Mononuclear cell (primary cell): ENCODE data around the gene NEURL3. TPM values are rescaled to one million over a fixed set of nuclear protein-coding genes. Genes with fewer than 3 reads are reported as not detected.
"Not testable (repeated sequence)": the region's sequence is repeated elsewhere in the genome, so short reads cannot be mapped to it uniquely, and the experiment has no call there.

Experiments used
- H3K27me3 ChIP-seq: 2 replicates; pipeline ENCODE4 v1.6.0; 2011; ENCODE audit warnings: low read length, control low read depth; ENCODE audit not compliant: insufficient read depth
- H3K4me1 ChIP-seq: 2 replicates; pipeline ENCODE4 v1.5.1; 2011; ENCODE audit warnings: mild to moderate bottlenecking, low read length, control low read depth; ENCODE audit not compliant: insufficient read depth
- H3K4me3 ChIP-seq: 2 replicates; pipeline ENCODE4 v1.5.1; 2011; ENCODE audit warnings: mild to moderate bottlenecking, low read length, moderate library complexity
- H3K9me3 ChIP-seq: 2 replicates; pipeline ENCODE4 v1.5.1; 2011; ENCODE audit warnings: low read depth, mild to moderate bottlenecking, control low read depth, low read length
- total RNA-seq: library from RNA; depleted of rRNA; stranded (reverse); fragments of >200 nt; gene quantifications from one replicate; pipeline ENCODE4 v1.2.3, GENCODE V29; 2012

The NEURL3 gene, protein sequence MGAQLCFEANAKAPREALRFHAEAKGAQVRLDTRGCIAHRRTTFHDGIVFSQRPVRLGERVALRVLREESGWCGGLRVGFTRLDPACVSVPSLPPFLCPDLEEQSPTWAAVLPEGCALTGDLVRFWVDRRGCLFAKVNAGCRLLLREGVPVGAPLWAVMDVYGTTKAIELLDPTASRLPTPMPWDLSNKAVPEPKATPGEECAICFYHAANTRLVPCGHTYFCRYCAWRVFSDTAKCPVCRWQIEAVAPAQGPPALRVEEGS
- 0.52 TPM for total RNA-seq

- H3K4me3 ChIP-seq = no peak within 1 kb of the TSS
- no peaks in the 10 kb centered on the region for H3K27me3 ChIP-seq
- H3K4me1 ChIP-seq = peaks cover 20% of the 10 kb centered on the region
- H3K9me3 ChIP-seq = no peaks in the 10 kb centered on the region
These were observed at the start of gene NEURL3 for GRCh38 chr2:96505231-96505889. Gene NEURL3 (minus strand): TSS chr2:96505357. CDS start chr2:96505286, 71 bp downstream.

GRCh38 chr2:96554293-96555145, 49.4 kb upstream of the NEURL3 start:
- Histone ChIP-seq H3K4me1 (peaks cover 14% of the 10 kb centered on the region), H3K27me3 (no peaks in the 10 kb centered on the region), H3K4me3 (no peak overlapping the region), H3K9me3 (no peaks in the 10 kb centered on the region)

- not testable (repeated sequence) for H3K27me3 ChIP-seq, H3K4me3 ChIP-seq, H3K9me3 ChIP-seq
- H3K4me1 ChIP-seq = peaks cover 14% of the 10 kb centered on the region
These were observed 48.8 kb upstream of the NEURL3 start for GRCh38 chr2:96553957-96554292.

DNA sequence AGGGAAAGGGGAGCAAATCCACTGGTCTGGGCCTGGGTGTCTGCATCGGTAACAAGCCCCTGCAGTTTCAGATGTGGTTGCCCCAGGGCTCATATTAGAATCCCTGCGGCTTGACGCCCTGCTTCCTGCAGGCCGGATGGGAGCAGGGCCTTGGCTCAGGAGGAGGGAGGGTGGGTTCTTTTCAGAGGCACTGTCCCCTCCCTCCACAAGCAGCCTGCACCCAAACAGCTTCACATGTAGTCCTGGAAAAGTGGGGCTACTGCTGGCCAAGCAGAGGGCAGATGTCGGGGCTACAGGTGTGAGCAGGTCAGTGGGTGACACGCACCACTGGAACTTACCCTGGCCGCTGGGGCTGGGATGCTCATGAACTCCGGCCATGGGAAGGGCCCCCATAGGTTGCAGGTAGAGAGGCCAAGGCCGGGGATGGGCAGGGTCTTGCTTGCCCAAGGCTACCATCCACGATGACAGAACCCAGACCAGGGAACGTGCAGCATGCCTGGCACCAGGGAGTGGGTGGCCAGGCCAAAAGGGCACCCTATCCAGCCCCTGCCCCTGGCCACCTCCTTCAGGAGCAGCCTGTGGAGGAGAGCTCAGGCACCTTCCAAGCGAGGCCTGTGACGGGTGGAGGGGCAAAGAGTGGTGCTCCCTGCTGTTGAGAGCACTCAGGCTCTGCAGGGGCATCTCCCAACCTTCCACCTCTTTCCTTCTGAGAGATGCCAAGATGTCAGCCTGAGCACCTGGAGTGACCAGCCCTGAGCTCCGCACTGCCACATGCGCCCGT, 48.2 kb upstream of the NEURL3 start:
- H3K4me3 ChIP-seq = no peak overlapping the region
- H3K4me1 ChIP-seq = peaks cover 14% of the 10 kb centered on the region
- no peaks in the 10 kb centered on the region for H3K27me3 ChIP-seq
- no peaks in the 10 kb centered on the region for H3K9me3 ChIP-seq

DNA sequence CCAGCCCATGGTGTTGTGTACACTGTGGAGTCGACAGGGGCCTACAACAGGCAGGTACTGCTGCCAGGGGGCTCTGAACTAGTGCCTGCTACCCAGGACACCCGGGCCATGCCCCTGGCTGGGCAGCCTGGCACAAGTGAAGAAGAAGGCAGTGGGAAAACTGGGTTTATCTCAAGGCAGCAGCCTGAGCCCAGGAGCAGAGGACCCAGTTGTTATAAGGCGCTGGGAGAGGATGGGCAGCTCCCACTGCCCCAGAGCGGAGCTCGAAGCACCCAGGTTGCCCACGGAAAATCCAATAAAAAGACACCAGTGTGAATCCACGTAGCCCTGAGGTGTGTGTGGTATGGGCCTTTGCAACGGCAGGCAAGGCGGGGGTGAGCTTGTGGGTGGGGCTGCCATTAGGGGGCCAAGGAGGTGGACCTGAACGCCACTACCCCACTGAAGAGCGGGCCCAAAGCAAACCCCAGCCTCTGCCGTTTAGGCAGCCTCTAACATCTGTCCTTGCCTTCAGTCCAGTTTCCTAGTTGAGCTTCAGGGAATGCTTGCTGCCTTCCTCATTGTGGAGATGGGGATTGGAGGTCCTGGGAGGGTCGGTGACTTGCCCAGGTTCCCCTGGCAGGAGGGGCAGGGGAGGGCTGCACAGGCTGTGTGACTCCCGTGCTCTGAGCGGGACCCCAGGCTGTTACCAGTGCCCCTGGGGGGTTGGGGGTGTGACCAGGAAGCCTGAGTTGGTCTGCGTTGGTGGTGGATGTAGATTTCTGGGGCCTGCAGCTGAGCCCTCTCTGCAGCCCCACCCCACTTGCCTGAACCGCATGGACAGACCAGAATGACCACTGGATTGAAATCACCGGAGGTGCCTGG, 47.4 kb upstream of the NEURL3 start:
- Histone ChIP-seq H3K9me3 (no peaks in the 10 kb centered on the region), H3K4me1 (peaks cover 14% of the 10 kb centered on the region), H3K27me3 (no peaks in the 10 kb centered on the region), H3K4me3 (no peak overlapping the region)

DNA sequence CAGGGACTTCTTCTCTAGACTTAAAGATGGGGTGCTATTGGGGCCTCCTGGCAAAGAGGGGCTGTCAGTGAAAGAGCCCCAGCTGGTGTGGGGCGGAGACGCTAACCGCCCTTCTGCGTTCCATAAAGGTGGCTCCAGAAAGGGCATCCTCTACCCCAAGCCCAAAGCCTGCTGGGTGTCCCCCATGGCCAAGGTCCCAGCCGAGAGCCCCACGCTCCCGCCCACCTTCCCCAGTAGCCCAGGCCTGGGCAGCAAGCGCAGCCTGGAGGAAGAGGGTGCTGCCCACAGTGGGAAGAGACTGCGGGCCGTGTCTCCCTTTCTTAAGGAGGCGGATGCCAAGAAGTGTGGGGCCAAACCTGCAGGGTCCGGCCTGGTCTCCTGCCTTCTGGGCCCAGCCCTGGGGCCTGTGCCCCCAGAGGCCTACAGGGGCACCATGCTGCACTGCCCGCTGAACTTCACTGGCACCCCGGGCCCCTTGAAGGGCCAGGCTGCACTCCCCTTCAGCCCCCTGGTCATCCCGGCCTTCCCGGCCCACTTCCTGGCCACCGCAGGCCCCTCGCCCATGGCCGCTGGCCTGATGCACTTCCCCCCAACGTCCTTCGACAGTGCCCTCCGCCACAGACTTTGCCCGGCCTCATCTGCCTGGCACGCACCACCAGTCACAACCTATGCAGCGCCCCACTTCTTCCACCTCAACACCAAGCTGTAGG, 46.6 kb upstream of the NEURL3 start:
- no peaks in the 10 kb centered on the region for H3K27me3 ChIP-seq
- peaks cover 18% of the 10 kb centered on the region for H3K4me1 ChIP-seq
- H3K4me3 ChIP-seq = no peak overlapping the region
- H3K9me3 ChIP-seq = no peaks in the 10 kb centered on the region

GRCh38 chr2:96550787-96551604, 45.8 kb upstream of the NEURL3 start:
- Histone ChIP-seq H3K9me3 (no peaks in the 10 kb centered on the region), H3K27me3 (no peaks in the 10 kb centered on the region), H3K4me3 (no peak overlapping the region), H3K4me1 (peaks cover 26% of the 10 kb centered on the region)

DNA sequence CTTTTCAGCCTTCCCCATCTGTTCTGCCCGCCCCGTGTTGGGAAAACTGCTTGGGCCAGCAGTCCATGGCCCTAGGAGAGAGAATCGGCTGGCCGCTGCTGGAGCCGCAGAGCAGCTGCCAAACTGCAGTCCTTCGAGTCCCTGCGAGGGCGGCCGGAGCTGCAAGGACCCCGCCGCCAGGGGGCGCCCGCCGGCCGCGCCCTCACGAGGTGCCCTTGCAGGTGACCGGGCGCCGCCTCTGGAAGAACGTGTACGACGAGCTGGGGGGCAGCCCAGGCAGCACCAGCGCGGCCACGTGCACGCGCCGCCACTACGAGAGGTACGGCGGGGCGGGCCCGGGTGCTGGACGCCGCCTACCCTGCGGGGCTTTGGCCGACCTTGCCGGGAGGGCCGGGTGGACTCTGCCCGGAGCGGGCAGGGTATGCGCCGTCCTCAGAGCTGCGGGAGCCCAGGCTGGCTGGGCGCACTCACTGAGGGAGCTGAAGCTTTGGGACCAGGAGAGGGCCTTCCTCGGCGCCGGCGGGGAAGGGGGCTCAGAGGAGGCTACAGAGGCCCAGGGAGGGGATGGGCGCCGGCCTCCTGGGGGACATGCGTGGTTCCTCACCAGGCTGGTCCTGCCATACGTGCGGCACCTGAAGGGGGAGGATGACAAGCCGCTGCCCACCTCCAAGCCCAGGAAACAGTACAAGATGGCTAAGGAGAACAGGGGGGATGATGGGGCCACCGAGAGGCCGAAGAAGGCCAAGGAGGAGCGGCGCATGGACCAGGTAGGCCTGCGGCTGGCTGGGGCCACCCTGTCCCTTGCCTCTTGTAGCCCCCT, 45.0 kb upstream of the NEURL3 start:
- no peaks in the 10 kb centered on the region for H3K27me3 ChIP-seq
- H3K9me3 ChIP-seq = no peaks in the 10 kb centered on the region
- no peak overlapping the region for H3K4me3 ChIP-seq
- H3K4me1 ChIP-seq = peaks cover 34% of the 10 kb centered on the region

- Histone ChIP-seq H3K27me3 (no peaks in the 10 kb centered on the region), H3K4me1 (peaks cover 37% of the 10 kb centered on the region), H3K4me3 (no peak overlapping the region), H3K9me3 (no peaks in the 10 kb centered on the region)
These were observed 44.3 kb upstream of the NEURL3 start for GRCh38 chr2:96549466-96549785.

DNA sequence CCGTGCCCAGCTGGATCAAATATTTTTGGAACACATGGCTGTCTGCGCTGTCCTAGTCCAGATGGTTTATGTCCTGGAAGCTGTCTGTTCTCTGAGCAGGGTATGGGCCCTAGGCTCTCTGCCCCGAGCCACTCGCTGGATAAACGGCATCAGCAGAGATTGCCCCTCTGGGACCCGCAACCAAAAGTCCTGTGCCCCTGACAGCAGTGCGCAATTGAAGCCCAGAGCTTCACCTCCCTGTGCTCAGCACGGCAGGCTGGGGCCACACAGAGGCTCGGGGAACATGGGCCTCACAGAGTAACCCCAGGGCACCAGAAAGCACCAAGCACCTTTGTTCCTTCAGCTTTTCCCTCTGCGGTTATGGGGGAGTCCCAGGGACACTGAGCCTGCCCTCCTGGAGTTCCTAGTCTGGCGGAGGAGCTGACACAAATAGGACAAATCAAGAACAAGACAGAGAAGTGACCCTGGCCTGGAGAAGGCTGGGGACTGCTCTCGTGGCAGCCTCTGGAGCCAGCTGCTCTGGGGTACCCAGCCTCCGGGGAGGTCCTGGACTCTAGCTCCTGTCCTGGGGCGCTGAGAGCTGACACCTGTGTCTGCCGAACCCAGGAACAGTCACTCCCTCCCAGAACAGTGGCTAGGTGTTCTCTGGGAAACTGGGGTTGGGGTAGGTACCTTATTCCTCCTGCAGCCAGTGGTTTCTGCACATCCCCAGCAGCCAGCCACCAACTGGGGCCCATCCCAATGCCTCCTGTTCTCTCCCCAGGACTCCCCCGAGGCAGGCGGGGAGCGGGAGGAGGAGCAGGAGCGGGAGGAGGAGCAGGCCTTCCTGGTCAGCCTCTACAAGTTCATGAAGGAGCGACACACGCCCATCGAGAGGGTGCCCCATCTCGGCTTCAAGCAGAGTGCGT, 43.7 kb upstream of the NEURL3 start:
- H3K4me1 ChIP-seq = peaks cover 31% of the 10 kb centered on the region
- no peaks in the 10 kb centered on the region for H3K9me3 ChIP-seq

DNA sequence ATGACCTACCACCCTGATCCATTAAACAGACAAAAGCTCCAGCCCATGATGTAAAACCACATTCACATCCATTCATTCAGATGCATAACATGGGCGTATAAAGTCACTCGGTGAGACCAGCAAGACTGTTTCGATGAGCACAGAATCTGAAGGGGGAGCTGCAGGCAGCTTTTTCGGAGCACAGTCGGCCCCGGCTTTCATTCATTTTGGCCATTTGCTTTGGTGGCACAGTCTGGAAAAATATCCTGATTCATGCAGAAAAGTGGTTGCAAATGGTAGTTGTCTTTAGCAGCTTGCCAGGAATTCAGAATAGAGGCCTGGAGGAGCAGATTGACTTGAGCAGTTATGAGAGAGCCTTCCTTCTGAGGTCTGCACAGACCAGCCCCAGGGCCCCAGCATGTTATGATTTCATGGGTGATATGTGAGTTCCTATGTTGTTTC, 42.6 kb upstream of the NEURL3 start:
- Histone ChIP-seq H3K4me1 (peaks cover 33% of the 10 kb centered on the region), H3K27me3 (no peaks in the 10 kb centered on the region), H3K4me3 (no peak overlapping the region), H3K9me3 (no peaks in the 10 kb centered on the region)

More for the DNA sequence above, 43.7 kb upstream of the NEURL3 start:
- Histone ChIP-seq H3K4me3 (no peak overlapping the region), H3K27me3 (no peaks in the 10 kb centered on the region)

- Histone ChIP-seq H3K4me1 (peaks cover 38% of the 10 kb centered on the region), H3K4me3 (no peak overlapping the region), H3K9me3 (no peaks in the 10 kb centered on the region), H3K27me3 (no peaks in the 10 kb centered on the region)
These were observed 42.1 kb upstream of the NEURL3 start for GRCh38 chr2:96547203-96547641.
